CD14-positive monocyte (primary cell): Measurements from ENCODE around the gene MGLL. TPM values are rescaled to one million over a fixed set of nuclear protein-coding genes. Genes with fewer than 3 reads are reported as not detected.

Source experiments
- DNase-seq, 3 donors: peaks; one replicate each; pipeline ENCODE4 v3.0.0-alpha.2; 2011 to 2022
- H2AFZ ChIP-seq: 2 replicates; pipeline ENCODE4 v1.6.0; 2012; ENCODE audit warnings: mild to moderate bottlenecking, low read depth, low read length, inconsistent platforms; ENCODE audit not compliant: insufficient read depth, poor library complexity, severe bottlenecking
- H3K27ac ChIP-seq, 2 donors: 1 replicate in 1 of 2; 2 replicates in 1 of 2; pipeline ENCODE4 v1.5.1; 2012 to 2013; ENCODE audit warnings: low read length in 2 of 2, control low read depth in 1 of 2, inconsistent platforms in 1 of 2, low read depth in 1 of 2, mild to moderate bottlenecking in 1 of 2
- H3K27me3 ChIP-seq, 2 donors: one replicate each; pipeline versions ENCODE4 v1.6.0 to v1.6.1; 2011 to 2013; ENCODE audit warnings: low read length in 2 of 2; ENCODE audit not compliant: control insufficient read depth in 2 of 2, insufficient read depth in 2 of 2
- H3K36me3 ChIP-seq, 2 donors: replicated peaks in 1 of 2; 1 replicate in 1 of 2; 2 replicates in 1 of 2; pipeline versions ENCODE4 v1.5.1 to v1.6.1; 2012 to 2013; ENCODE audit warnings: low read length in 2 of 2, control low read depth in 1 of 2, inconsistent platforms in 1 of 2, mild to moderate bottlenecking in 1 of 2; ENCODE audit not compliant: insufficient read depth in 2 of 2, control insufficient read depth in 1 of 2
- H3K4me1 ChIP-seq, 2 donors: 1 replicate in 1 of 2; 2 replicates in 1 of 2; pipeline versions ENCODE4 v1.5.1 to v1.6.1; 2012 to 2013; ENCODE audit warnings: low read length in 2 of 2, control low read depth in 1 of 2, inconsistent platforms in 1 of 2, mild to moderate bottlenecking in 1 of 2, moderate library complexity in 1 of 2; ENCODE audit not compliant: insufficient read depth in 2 of 2, control insufficient read depth in 1 of 2
- H3K4me2 ChIP-seq: replicated peaks from 2 replicates; pipeline ENCODE3; 2012; ENCODE audit warnings: low read length, moderate library complexity, mild to moderate bottlenecking; ENCODE audit not compliant: poor library complexity, severe bottlenecking; ENCODE audit errors: extremely low read depth
- H3K4me3 ChIP-seq, 3 experiments: fragments of 200-600 bp in 1 of 3; sonication (generic) in 1 of 3; replicated peaks in 1 of 3; 1 replicate in 2 of 3; 2 replicates in 1 of 3; pipeline ENCODE4 v1.5.1; 2011 to 2013; ENCODE audit warnings: low read length in 3 of 3, mild to moderate bottlenecking in 3 of 3, control low read depth in 2 of 3, low read depth in 2 of 3, inconsistent platforms in 1 of 3, moderate library complexity in 1 of 3
- H3K79me2 ChIP-seq: 2 replicates; pipeline ENCODE4 v1.6.0; 2012; ENCODE audit warnings: mild to moderate bottlenecking, control low read depth, inconsistent platforms, low read length, moderate library complexity; ENCODE audit not compliant: insufficient read depth
- H3K9ac ChIP-seq: 2 replicates; pipeline ENCODE4 v1.6.0; 2017; ENCODE audit warnings: low read length, mild to moderate bottlenecking; ENCODE audit not compliant: insufficient read depth, poor library complexity, severe bottlenecking
- H3K9me3 ChIP-seq, 2 donors: replicated peaks in 1 of 2; 1 replicate in 1 of 2; 2 replicates in 1 of 2; pipeline versions ENCODE4 v1.5.1 to v1.6.1; 2012 to 2013; ENCODE audit warnings: low read length in 2 of 2, control low read depth in 1 of 2; ENCODE audit not compliant: control insufficient read depth in 1 of 2, insufficient read depth in 1 of 2
- H4K20me1 ChIP-seq: 2 replicates; pipeline ENCODE4 v1.6.0; 2012; ENCODE audit warnings: mild to moderate bottlenecking, low read length, control low read depth, moderate library complexity; ENCODE audit not compliant: insufficient read depth
- H3K27ac Mint-ChIP-seq, 7 donors: one replicate each; pipeline ENCODE4 v1.8.0; 2020; ENCODE audit warnings: mild to moderate bottlenecking in 7 of 7, mixed read lengths in 7 of 7, moderate library complexity in 6 of 7, inconsistent platforms in 2 of 7
- H3K27me3 Mint-ChIP-seq, 3 donors: one replicate each; pipeline ENCODE4 v1.8.0; 2021 to 2022; ENCODE audit warnings: low read depth in 3 of 3, mild to moderate bottlenecking in 3 of 3, mixed read lengths in 3 of 3, moderate library complexity in 3 of 3, inconsistent platforms in 1 of 3
- H3K36me3 Mint-ChIP-seq, 2 donors: one replicate each; pipeline ENCODE4 v1.8.0; 2020; ENCODE audit warnings: mixed read lengths in 2 of 2, inconsistent platforms in 1 of 2, mild to moderate bottlenecking in 1 of 2
- H3K4me1 Mint-ChIP-seq: one replicate; pipeline ENCODE4 v1.8.0; 2020; ENCODE audit warnings: mild to moderate bottlenecking, mixed read lengths
- H3K4me3 Mint-ChIP-seq, 2 donors: one replicate each; pipeline ENCODE4 v1.8.0; 2020; ENCODE audit warnings: mild to moderate bottlenecking in 2 of 2, mixed read lengths in 2 of 2, moderate library complexity in 1 of 2
- H3K9me3 Mint-ChIP-seq, 7 donors: one replicate each; pipeline ENCODE4 v1.8.0; 2020 to 2022; ENCODE audit warnings: mixed read lengths in 7 of 7, mild to moderate bottlenecking in 6 of 7, moderate library complexity in 6 of 7, inconsistent platforms in 2 of 7
- WGBS: methylation state at CpG from one replicate; pipeline ENCODE4 v1.1.5; 2013; ENCODE audit warnings: missing lambda C conversion rate; ENCODE audit not compliant: insufficient coverage; 5-methylcytosine and 5-hydroxymethylcytosine counted together
- intact Hi-C, 2 donors: fragments of 100-400 bp; cut with micrococcal nuclease; formaldehyde crosslinking; loops; one replicate each; pipeline versions ENCODE4 v1.15.0 to v1.15.1; 2023
- polyA plus RNA-seq, 3 donors: library from polyadenylated mRNA; depleted of rRNA in 1 of 3; unstranded in 2 of 3; stranded (reverse) in 1 of 3; fragments of 300-500 nt in 2 of 3; fragments of >200 nt in 1 of 3; fragmentation: Illumina TruSeq in 2 of 3; gene quantifications; 1 replicate in 2 of 3; 2 replicates in 1 of 3; pipeline ENCODE4 v1.2.3, GENCODE V29; 2012 to 2021
- TF ChIP-seq, protein P1 (sequence below): fragments of 200-600 bp; IDR thresholded peaks from one replicate; pipeline ENCODE4 v1.8.0; 2022; ENCODE audit warnings: antibody characterized with exemption, mild to moderate bottlenecking

MGLL gene
- polyA plus RNA-seq, 3 donors = 4.4 to 10.0 (median 6.4) TPM

DNA sequence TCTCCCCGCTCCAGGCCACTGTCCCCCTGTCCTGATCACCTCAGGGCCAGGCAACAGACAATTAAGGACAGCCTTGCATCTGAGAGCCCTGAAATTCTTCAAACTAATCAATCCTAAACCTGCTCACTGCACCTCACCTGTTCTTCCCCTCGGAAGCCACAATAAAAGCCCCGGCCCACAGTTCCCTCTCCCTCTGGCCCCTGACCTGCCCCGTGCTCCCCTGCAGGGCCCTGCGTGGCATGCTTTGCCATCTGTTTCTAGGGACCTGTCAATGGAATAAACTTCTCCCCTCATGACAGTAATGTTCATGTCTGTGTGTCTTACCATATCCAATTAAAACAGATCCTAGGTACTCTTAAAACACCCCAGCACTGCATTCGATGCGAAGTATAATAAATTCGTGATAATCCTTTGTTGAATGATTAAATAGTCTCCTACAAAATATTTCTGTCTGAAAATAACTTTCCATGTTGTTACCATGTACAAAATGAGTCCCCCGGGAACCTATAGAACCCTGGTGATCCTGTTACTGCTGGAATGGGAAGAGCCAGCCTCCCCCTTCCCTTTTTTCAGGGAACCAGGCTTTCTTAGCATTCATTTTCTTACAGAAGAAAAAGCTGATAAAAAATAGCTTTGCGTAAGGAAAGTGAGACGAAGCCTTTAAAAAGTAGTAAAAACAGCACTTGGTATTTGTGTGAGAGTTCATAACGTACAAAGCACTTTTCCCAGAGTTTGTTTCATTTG lies 90.6 kb downstream of the MGLL start:
- Histone ChIP-seq H3K9me3 (no peaks in the 10 kb centered on the region), H3K27ac (no peak overlapping the region), H3K27me3 (no peaks in the 10 kb centered on the region), H3K79me2 (no peaks in the 10 kb centered on the region), H3K4me3 (no peak overlapping the region), H2AFZ (no peak overlapping the region), H3K4me2 (no peak overlapping the region), H4K20me1 (no peaks in the 10 kb centered on the region), H3K4me1 (peaks cover 70 to 73% of the 10 kb centered on the region in 2 donors), H3K9ac (no peak overlapping the region), H3K36me3 (no peaks in the 10 kb centered on the region)
- DNase-seq = no peak
- TF ChIP-seq, protein P1, sequence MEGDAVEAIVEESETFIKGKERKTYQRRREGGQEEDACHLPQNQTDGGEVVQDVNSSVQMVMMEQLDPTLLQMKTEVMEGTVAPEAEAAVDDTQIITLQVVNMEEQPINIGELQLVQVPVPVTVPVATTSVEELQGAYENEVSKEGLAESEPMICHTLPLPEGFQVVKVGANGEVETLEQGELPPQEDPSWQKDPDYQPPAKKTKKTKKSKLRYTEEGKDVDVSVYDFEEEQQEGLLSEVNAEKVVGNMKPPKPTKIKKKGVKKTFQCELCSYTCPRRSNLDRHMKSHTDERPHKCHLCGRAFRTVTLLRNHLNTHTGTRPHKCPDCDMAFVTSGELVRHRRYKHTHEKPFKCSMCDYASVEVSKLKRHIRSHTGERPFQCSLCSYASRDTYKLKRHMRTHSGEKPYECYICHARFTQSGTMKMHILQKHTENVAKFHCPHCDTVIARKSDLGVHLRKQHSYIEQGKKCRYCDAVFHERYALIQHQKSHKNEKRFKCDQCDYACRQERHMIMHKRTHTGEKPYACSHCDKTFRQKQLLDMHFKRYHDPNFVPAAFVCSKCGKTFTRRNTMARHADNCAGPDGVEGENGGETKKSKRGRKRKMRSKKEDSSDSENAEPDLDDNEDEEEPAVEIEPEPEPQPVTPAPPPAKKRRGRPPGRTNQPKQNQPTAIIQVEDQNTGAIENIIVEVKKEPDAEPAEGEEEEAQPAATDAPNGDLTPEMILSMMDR = no peak
- Mint-ChIP-seq H3K27ac (peak overlapping the region in 6 of 7 donors; percentile 17 to 96 (median 94)), H3K4me1 (peaks cover 75% of the 10 kb centered on the region), H3K36me3 (peaks cover 3 to 8% of the 10 kb centered on the region in 2 donors), H3K4me3 (no peak overlapping the region), H3K9me3 (peaks cover 0 to 4% (median 0%) of the 10 kb centered on the region in 7 donors), H3K27me3 (peaks cover 0 to 2% (median 2%) of the 10 kb centered on the region in 3 donors)
- WGBS = 98% methylated on average over 4 of the region's 12 CpGs
- intact Hi-C loops = no loop called here

DNA sequence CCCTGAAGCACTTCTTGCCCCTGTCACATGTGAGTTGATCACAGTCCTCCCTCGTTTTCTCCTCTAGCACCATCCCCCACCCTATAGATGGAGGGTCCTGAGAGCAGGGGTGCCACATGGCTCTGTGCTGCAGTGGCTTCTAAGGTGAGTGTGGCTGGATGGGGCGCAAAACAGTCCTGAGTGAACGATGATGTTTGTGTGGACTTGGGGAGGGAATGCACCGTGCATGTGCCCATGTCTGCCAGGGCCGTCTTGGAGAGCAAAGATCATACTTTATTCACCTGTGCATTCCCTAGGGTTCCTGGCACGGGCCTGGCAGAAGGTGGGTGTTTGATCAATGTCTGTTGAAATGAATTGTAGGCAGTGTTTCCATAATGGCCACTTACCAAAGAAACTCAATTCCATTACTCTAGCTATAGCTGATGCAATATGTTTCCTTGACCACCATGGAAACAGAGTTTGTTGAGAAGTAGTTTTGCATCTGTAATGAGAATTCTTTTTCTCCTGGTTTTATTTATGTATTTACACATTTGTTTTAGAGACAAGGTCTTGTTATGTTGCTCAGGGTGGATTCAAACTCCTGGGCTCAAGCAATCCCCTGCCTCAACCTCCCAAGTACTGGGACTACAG lies 91.5 kb downstream of the MGLL start:
- no CpG with 5 or more reads among the region's 6 CpGs for WGBS
- peak overlapping the region; percentile 69 to 99 (median 93) for H3K27ac Mint-ChIP-seq
- peak overlapping the region; percentile 80 to 83 for H3K27ac ChIP-seq

More for the DNA sequence above, 91.5 kb downstream of the MGLL start:
- H3K9ac ChIP-seq = no peak overlapping the region
- peaks cover 0 to 4% of the 10 kb centered on the region in 2 donors for H3K9me3 ChIP-seq
- no peak overlapping the region for H2AFZ ChIP-seq
- H3K79me2 ChIP-seq = no peaks in the 10 kb centered on the region
- H3K36me3 ChIP-seq = no peaks in the 10 kb centered on the region
- DNase-seq = peak in 1 of 3 donors; percentile 16
- Mint-ChIP-seq H3K4me1 (peaks cover 68% of the 10 kb centered on the region), H3K27me3 (peaks cover 0 to 2% (median 2%) of the 10 kb centered on the region in 3 donors), H3K9me3 (peaks cover 4 to 6% (median 4%) of the 10 kb centered on the region in 7 donors), H3K4me3 (no peak overlapping the region), H3K36me3 (peaks cover 2 to 8% of the 10 kb centered on the region in 2 donors)
- TF ChIP-seq, protein P1 = no peak
- H3K4me2 ChIP-seq = no peak overlapping the region
- H3K4me1 ChIP-seq = peaks cover 63 to 64% of the 10 kb centered on the region in 2 donors
- peak overlapping the region in 1 of 3 experiments; percentile 38 for H3K4me3 ChIP-seq
- intact Hi-C loops = no loop called here
- no peaks in the 10 kb centered on the region for H4K20me1 ChIP-seq
- H3K27me3 ChIP-seq = no peaks in the 10 kb centered on the region
